Suprapubic skin (tissue), 3 donors: ENCODE data around the gene MOCS1.

ENCODE experiments used
- CTCF ChIP-seq, 2 donors: fragments of 200-600 bp in 1 of 2; fragments of 450-650 bp in 1 of 2; sonication (generic) in 1 of 2; IDR thresholded peaks; one replicate each; pipeline ENCODE4 v1.5.1; 2016 to 2019; ENCODE audit warnings: antibody characterized with exemption in 2 of 2, mild to moderate bottlenecking in 1 of 2, moderate library complexity in 1 of 2
- EP300 ChIP-seq: sonication (generic); formaldehyde crosslinking; IDR thresholded peaks from one replicate; pipeline ENCODE4 v1.6.1; 2017; ENCODE audit warnings: antibody characterized with exemption

- TF ChIP-seq EP300: no peak
- no peak for TF ChIP-seq CTCF (IDR thresholded peaks at IDR 0.05)
These were observed 36.6 kb downstream of the MOCS1 start for GRCh38 chr6:39897698-39898097.
